GM18873 (cell line): Measurements from ENCODE around the gene ERI3.

ENCODE experiments used
- ATAC-seq: cut with Tn5 transposase; IDR thresholded peaks from one replicate; pipeline ENCODE4 v1.9.1; 2021; ENCODE audit warnings: mild to moderate bottlenecking, moderate library complexity, moderate number of reproducible peaks; ENCODE audit not compliant: unreplicated experiment, low FRiP score

ERI3 gene

DNA sequence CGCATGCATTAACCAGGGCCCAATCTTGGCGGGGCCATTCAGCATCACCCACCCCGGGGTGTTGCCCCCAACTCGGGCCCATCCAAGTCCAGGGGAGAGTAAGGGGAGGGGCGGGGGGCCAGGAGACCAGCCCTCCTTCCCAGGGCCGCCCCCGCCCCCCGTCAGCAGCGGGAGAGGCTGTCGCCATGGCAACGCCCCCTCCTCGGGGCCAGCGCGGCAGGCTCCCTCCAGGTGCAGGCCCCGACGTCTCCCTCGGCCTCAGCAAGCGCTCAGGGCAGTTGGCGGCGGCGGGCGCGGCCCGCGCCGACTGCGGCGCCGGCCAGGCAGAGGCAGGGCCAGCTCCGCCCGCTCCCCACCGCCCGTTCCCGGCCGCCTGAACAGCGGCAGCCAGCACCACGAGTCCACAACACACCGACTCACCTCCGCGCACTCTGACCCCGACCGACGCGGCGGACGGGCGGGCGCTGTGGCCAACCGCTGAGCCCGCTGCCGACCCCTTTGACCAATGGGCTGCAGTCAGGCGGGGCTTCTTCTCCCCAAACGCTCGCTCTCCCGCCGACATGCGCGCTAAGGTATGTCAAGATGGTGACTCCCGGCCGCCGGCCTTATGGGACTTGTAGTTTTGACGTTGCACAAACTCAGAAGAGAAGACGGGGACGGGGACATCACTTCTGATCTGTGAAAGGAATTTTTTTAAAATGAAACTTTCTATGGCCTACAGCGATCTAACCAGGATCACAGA, at the start of gene ERI3:
TSS of gene ERI3 (minus strand) at position 418 of the 742 bp plus-strand sequence. CDS start at position 187, 231 bp downstream.
- peak; percentile 94 for ATAC-seq

DNA sequence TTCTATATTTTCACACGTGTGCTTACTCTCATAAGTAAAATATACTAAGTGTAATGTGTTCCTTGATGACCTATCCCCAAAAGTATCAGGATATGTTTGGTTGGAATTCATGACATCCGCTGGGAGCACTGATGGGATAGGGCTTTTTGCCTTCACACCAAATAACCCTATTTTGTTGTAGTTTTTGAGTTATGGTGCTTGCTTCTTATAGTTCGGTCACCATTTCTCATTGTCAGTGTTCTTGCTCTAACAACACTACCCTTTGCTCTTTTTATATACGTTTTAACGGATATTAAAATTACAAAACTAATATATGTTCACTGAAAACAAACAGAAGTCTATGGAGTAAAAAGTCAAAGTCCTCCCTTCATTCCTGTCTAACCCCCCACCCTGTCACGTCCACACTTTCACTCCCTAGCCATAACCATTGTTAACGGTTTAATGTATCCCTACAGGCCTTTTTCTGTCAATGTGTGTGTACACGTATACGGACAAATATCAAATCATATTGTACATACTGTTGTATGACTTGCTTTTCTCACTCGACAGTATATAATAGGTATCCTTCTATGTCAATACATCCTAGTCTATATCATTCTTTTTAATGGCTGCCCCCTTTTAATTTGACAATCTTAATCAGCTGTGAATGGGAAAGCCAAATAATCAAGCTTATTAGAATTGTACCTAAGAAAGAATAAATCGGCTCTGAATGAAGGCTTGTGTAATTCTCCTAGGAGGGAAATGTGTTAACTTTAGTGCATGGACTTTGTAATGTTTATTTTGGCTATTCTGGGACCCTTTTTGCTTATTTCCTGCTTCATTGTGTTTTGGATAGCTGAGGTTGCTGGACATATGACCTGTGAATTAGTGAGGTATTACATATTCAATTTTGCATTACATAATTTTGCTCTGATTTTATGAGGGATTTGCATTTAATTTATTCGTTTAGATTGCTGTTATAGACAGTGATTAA, 46.5 kb upstream of the ERI3 start:
- no peak for ATAC-seq

DNA sequence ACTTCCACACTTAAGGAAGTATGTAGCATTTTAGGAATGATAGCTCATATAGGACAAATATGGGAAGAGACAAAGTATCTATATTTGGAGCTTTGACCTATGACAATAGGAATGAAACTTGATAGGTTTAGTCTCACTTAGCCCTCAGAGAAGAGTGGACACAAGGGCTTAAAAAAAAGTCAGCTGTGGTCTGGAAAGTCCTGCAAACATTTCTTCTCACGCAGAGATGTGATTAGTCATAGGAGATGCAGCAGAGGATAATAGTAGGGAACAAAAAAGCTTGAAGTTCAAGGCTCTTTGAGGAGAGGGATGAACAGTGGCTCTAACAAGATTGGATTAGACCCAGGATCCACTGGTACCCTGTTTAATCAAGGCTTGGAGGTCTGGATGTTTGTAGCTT, 35.2 kb upstream of the ERI3 start:
- ATAC-seq: no peak

- no peak for ATAC-seq
Observed at GRCh38 chr1:44389437-44389836, 34.4 kb upstream of the ERI3 start.

DNA sequence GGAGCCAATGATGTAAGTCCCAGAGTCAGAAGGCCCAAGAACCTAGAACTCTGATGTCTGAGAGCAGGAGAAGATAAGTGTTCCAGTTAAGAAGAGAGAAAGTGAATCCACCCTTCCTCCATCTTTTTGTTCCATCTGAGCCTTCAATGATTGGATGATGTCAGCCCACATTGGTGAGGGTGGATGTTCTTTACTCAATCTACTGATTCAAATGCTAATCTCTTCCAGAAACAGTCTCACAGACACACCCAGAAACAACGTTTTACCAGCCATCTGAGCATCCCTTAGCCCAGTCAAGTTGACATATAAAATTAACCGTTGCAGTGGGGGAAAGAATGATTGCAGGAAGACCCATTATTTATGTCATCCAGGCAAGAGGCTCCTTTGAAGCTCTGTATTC, 33.5 kb upstream of the ERI3 start:
- no peak for ATAC-seq

GRCh38 chr1:44380666-44381177, 25.7 kb upstream of the ERI3 start:
- no peak for ATAC-seq

DNA sequence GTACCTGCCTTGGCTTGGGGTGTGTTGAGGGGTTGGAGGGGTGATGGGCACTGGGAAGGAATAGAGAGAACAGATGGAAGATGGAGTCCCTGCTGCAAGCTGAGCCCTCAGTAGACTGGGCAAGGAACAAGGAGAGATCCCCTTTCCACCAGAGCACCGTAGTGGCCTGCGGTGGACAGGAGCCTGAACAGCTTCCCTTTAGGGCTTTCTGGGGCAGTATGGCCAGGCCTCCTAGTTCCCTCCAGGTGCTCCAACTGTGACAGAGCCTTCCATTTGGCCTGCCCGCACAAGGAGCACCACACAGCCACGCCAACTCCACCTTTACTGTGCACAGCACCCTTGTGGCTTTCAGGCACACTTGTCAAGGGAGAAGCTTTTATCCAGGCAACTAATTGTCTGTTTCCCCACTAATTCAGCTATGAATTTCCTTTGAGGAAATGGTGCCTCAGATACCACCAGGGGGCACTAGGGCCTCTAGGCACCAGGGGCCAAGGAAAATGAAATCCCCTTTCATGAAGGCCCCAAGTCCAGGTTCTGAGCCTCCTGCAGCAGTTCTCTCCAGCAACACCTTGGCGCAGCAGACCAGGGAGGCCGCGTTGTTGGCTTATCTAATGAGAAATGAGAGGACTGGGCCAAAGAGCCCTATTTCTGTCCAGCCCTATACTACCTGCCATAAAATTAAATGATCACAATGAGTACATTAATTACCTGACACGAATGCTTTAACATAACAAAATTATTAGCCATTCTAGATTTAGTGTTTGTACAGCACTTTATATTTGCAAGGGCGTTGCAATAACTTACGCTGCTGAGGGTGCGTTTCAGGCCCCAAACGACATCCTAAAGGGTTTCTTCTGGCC, 23.1 kb upstream of the ERI3 start:
- ATAC-seq: no peak

DNA sequence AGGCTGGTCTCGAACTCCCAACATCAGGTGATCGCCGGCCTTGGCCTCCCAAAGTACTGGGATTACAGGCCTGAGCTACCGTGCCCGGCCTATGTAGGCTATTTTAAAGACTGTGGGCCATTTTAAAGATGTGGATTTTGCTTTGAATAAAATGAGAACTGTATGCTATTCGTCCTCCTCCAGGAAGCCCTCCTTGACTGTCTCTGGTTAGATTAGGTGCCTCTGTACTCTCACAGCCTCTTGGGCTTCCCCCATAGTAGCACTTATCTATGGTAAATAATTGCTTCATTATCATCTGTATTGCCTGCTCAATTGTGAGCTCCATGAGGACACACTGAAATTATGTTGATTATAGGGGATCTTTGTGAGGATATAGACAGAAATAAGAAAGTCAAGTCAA, 20.5 kb upstream of the ERI3 start:
- no peak for ATAC-seq

DNA sequence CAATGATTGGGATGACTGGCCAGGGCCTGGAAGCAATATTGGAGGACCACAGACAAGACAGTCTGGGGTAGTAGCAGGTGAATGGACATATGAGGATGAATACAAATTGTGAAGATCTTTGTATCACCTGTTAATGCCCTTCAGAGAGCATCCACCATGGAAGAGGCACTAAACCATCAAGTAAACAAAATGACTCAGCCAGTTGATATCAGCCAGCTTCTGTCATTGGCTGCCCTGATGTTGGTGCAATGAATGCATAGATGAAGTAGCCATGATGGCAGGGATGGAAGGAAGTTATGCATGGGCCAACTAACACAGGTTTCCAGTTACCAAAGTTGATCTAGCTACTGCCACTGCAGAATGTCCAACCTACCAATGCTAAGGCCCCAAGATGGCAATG, 16.1 kb upstream of the ERI3 start:
- ATAC-seq: no peak

DNA sequence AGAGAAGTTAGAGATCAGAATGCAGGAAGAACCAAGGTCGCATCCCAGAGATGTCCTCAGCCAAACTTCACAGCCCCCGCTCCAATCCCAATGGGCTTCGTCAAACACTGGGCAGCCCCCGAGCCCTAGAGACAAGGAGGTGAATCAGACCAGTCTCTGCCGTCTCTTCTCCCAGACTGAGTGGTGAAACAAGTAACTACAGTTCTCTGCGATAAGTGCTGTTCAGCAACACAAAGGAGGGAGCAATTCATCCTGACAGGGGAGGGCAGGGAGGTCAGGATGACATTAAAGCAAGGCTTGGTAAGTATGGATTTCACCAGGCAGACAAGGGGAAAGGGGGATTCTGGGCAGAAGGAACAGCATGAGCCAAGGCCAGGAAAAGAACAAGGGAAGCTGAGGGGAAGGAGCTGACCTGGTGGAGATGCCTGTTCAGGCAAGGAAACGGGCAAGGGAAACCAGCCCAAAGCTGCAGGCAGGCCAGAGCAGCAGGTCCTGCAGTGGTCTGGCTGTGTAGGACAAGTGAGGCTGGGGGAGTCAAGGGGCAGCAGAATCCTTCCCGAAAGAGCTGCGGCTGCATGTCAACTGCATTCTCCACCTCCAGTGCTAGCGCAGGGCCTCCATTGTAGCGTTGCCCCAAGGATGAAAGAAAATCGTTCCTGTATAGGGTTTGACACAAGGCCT, 13.6 kb upstream of the ERI3 start:
- no peak for ATAC-seq

- no peak for ATAC-seq
Observed at GRCh38 chr1:44367944-44368343, 12.9 kb upstream of the ERI3 start.

GRCh38 chr1:44366371-44366975, 11.4 kb upstream of the ERI3 start:
- ATAC-seq: no peak

- ATAC-seq: no peak
Observed at GRCh38 chr1:44361478-44361877, 6.4 kb upstream of the ERI3 start.

DNA sequence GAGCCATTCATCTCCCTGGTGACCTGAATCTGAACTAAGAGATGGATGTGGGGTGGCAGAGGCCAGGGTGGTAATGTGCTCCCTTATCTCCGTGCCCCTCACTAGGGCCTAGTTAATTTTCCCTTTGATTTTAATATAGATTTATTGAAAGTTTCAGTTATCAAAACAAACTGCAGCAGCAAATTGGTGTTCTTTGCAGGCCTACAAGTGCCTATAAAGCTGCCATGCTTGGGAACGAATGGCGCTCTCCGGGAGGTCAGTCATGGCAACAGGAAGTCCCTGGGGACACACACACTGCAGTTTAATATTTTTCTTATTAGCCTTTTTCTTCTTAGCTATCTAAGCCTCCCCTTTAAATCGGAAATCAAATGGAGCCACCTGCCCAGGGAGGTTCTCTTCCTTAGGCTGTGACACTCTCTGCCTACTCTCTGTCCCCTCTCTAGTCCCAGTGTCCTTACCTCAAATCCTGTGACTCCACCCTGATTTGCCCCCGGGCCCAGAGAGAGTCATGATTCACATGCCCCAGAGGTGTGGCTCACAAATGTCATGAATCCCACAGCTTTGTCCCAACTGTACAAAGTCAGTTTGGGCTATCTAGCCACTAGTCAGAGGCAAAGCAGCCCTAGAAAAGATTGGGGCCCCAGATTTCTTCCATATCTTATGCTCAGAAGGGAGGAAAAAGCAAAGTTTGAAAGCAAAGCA, 4.3 kb upstream of the ERI3 start:
- no peak for ATAC-seq

DNA sequence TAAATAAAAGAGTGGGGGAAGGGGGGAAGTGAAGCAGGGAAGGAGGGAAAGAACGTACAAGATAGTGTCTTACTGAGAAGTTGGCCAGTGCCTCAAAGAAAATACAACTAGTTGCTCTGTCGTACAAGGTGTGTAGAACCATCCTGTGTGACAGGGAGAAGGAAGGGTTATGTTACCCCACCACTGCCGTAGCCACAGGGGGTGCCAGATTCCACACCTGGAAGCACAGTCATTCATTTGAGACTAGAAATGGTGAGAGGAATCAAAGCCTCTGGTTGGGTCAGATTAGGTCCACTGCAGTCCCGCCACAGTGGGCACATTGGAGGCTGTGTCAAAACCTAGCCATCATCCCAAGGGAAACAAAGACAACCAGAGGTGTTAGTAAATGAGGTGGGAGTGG, 2.7 kb upstream of the ERI3 start:
- no peak for ATAC-seq

DNA sequence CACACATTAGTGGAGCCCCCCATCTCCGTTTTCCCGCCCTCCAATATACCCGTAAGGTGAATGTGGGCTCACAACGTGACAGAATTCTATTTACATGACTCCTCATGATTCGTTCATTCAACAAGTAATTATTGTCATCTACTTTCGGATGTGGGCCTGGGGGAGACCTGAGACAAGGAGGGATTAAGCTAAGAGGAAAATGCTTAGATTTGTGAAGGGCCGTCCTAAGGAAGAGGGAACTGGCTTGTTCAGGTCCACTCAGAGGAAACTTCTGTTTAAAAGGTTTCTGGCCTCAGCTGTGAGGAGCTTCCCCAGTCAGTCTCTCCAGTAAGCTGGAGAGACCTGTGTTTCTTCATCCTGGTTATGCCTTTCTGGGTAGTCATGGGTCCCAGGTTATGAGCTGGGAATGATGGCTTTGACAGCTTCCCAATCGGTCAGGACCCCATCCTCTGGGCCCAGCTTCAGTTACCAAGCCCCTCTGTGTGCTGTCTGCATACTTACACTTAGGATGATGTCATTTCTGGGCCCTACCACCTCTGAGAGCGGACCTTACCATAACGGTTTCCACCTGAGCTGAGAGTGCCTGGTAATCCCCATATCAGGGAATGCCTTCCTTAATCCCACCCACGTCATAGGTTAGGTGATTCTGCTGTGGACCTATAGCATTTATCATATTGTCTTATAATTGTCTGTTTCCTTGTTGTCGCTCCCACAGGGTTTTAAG, 687 bp upstream of the ERI3 start:
- no peak for ATAC-seq

GRCh38 chr1:44354268-44354839, 703 bp downstream of the ERI3 start:
- no peak for ATAC-seq

DNA sequence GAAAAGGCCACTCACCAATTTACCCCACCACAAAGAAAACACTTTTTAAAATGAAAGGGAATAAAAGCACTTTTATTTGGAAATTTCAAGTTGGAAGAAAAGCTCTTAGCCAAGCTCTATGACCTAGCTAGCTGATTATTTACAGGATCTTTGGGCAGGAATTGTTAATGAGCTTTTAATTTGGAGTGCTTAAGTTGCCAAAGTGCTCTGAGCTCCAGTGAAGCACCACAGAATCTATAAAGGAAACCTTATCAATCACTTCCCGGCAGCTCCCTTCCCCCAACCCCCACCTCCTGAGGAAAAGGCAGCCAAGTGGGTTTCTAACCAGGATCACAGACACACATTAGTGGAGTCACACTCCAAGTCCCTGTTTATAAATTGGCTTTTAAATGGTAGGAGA, 1.5 kb downstream of the ERI3 start:
- ATAC-seq: no peak
